Fibroblast of the conjunctiva (primary cell): ENCODE measurements around the gene ZNF44.
"Not testable (repeated sequence)": the region's sequence is repeated elsewhere in the genome, so short reads cannot be mapped to it uniquely, and the experiment has no call there.

Source experiments
- DNase-seq: peaks from one replicate; pipeline ENCODE4 v3.0.0-alpha.2; 2010; ENCODE audit warnings: low read depth

The ZNF44 gene

GRCh38 chr19:12294249-12295158 is at the start of gene ZNF44:
Gene ZNF44 (minus strand): TSS chr19:12294883. CDS start chr19:12294694, 189 bp downstream.
- peak; percentile 88 for DNase-seq

- peak; percentile 87 for DNase-seq
These were observed 38.8 kb upstream of the ZNF44 start, which contains the start of gene ZNF563 for GRCh38 chr19:12333162-12334159. Gene ZNF563 (minus strand): TSS chr19:12333633. CDS start chr19:12333482, 151 bp downstream.

DNA sequence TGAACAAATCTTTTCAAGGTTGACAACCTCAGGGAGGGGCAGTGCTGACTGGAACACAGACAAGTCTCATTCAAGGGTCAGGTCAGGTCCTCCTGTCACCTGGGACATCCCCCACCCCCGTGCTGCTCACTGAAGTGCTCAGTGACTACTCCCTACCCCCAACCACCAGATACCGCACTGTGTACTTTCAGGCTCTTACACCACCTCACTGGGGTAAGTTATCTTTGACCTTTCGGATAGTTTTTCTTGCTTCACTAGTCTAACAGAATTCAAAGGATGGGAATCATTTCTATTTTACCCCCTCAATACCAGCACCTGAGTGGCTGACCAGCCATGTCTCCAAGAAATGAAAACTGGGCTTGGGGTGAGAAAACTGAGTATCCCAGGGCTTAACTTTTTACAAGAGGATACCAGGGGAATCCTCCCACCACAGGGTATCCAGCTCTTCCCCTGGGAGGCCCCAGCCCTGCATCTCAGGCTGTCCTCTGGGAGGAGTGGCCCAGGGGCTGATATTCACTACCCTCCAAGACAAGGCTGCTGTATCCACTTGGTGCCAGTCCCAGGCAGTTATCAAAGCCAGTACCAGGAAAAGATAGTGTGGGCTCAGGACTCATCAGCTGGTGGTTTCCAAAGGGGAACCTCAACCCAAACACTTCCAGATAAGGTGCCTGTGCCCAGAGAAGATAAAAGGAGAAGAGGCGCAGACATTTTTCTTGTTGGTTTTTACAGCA is 36.7 kb upstream of the ZNF44 start:
- DNase-seq = no peak

- no peak for DNase-seq
These were observed 35.7 kb upstream of the ZNF44 start for GRCh38 chr19:12330340-12330739.

GRCh38 chr19:12325690-12326089 is 31.0 kb upstream of the ZNF44 start:
- no peak for DNase-seq

DNA sequence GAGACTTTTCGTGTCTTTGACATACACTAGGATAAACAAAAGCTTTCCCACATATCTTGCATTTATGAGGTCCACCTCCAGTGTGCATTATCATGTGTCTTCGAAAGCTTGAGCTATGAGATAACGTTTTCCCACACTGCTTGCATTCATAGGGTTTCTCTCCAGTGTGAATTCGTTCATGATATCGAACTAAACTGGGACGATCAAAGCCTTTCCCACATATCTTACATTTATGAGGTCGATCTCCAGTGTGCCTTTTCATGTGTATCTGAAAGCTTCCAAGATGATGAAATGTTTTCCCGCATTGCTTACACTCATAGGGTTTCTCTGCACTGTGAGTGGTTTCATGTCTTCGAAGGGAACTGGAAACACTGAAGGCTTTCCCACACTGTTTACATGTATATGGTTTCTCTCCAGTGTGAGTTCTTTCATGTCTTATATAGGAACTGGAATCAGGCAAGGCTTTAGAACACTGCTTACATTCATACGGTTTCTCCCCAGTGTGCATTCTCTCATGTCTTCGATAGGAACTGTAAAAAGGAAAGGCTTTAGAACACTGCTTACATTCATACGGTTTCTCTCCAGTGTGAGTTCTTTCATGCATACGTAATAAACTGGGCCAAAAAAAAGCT is 24.2 kb upstream of the ZNF44 start:
- no peak for DNase-seq

DNA sequence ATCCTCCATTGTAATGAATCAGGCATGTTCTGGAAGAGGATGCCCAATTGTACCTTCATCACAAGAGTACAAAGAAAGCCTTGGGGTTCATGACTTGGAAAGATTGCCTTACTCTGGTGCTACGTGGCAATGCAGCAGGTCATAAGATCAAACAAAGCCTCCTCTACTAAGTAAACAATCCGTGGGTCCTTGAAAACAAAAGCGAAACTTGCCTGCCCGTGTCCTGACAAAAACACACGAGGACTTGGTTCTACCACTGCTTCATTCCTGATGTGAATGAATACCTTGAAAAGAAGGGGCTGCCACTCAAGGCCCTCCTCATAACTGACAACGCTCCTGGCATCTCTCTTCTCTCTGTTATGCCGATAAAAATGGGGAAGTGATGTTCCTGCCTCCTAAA is 19.9 kb upstream of the ZNF44 start:
- DNase-seq = no peak

DNA sequence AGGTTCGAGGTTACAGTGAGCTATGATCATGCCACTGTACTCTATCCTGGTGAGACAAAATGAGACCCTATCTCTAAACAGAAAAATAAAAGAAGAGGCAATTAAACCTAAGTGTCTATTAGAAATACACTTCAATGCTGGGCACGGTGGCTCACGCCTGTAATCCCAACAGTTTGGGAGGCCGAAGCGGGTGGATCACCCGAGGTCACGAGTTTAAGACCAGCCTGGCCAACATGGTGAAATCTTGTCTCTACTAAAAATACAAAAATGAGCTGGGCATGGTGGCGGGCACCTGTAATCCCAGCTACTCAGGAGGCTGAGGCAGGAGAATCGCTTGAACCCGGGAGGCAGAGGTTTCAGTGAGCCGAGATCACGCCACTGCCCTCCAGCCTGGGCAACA is 14.2 kb upstream of the ZNF44 start:
- not testable (repeated sequence) for DNase-seq

DNA sequence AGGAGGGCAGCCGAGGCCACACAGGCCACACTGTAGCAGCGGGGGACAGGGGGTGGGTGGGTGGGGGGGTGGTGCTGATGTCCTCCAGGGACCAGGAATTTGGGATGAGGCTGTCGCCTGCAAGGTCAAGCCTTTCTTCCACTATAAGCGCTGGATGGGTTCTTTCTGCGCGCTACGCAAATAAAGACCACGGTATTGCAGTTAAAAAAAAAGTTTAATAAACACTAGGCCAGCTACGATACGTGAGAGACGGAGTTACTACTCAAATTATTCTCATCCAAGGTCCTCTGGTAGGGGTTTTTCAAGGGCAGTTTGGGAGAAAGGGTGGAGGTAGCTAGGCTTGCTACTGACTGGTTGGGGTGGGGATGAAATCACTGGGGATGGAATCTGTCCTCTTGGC is 508 bp upstream of the ZNF44 start:
- DNase-seq = no peak

DNA sequence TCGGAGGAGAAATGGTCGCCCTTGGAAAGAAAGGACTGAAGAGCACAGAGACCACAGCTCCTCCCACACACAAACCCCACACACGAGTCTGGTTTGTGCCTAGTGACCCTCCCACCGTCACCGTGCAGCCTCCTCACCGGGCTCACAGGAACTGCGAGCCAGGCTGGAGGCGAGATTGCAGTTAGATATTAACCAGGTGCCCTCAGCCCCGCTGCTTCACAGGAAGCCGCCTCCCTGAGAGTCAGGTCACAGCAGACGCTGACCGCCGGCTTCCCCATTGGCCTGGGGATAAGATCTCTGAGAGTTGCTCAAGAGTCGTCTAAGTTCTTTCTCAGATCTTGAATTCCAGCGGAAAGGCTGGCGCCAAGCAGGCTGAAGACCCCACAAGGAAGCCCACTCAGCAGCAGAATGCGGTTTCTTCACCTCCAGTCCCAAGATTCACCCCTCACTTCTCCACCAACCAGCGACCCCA is 870 bp downstream of the ZNF44 start:
- DNase-seq = peak; percentile 12

- DNase-seq = no peak
These were observed 5.0 kb downstream of the ZNF44 start for GRCh38 chr19:12289790-12290065.

- no peak for DNase-seq
These were observed 6.7 kb downstream of the ZNF44 start for GRCh38 chr19:12287958-12288500.

DNA sequence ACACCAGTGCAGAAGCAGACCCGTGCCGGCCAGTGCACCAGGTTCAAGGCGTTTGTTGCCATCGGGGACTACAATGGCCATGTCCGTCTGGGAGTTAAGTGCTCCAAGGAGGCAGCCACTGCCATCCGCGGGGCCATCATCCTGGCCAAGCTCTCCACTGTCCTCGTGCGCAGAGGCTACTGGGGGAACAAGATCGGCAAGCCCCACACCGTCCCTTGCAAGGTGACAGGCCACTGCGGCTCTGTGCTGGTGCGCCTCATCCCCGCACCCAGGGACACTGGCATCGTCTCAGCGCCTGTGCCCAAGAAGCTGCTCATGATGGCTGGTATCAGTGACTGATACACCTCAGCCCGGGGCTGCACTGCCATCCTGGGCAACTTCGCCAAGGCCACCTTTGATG is 10.1 kb downstream of the ZNF44 start:
- no peak for DNase-seq

- DNase-seq = no peak
These were observed 10.5 kb downstream of the ZNF44 start for GRCh38 chr19:12284226-12284625.

- DNase-seq = no peak
These were observed 16.0 kb downstream of the ZNF44 start for GRCh38 chr19:12278713-12279112.

- no peak for DNase-seq
These were observed 21.4 kb downstream of the ZNF44 start for GRCh38 chr19:12272980-12273901.

- no peak for DNase-seq
These were observed 22.3 kb downstream of the ZNF44 start for GRCh38 chr19:12272386-12272785.

DNA sequence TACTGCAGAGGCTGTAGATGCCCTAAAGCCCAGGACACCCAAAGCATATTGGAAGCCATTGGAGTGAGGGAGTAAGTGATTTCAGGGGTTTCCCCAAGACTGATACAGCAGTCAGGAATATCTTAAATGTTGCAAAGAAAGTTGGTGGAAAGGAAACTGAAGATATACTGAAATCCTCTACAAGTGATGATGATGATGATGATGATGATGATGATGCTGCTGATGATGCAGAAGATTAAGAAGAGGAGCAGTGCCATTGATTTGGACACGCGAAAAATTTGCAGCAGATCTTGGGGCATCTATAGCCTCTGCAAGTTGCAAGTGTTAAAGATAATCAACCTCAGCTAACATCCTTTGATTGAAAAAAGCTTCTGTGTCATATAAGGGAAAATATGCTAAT is 23.8 kb downstream of the ZNF44 start:
- no peak for DNase-seq

GRCh38 chr19:12265921-12266704 is 28.6 kb downstream of the ZNF44 start:
- no peak for DNase-seq
